Measurements from ENCODE around the gene AKAP12.

AKAP12 gene

DNA sequence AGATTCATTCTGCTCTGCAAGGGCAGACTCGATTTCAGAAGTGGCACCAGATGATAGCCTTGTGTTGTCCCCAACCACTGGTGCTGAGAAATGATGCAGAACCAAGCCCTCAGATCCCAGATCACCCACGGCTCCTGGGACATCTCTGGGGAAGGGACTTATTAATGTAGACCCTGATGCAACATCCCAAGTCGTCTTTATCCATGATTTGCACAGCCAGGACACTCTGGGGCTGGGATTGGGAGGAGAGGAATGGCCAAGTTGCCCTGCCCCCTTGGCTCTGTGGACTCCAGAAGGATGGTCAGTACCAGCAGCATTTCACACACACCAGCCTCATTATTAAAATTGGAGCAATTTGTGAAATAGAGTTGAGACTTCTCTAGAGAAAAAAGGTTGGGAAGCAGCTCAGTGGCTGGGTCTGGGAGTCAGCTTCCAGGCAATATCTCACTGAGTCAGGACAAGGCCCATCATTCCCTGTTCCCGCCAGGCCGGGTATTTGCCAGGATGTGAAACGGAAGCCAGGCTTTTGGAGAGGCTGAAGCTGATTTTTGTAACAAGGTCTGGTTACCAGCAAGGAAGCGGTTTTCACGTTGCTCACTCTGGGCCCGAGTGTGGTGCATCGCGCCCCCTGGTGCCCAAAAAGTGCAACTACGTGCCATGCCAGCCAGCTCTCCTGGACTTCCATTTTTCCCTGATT is 84.2 kb downstream of the AKAP12 start:
- TF ChIP-seq, protein P1, sequence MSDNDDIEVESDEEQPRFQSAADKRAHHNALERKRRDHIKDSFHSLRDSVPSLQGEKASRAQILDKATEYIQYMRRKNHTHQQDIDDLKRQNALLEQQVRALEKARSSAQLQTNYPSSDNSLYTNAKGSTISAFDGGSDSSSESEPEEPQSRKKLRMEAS (IDR thresholded peaks at IDR 0.05) = peak; percentile 47
- no peak for TF ChIP-seq CEBPB (IDR thresholded peaks at IDR 0.05)
- TF ChIP-seq RAD21 (IDR thresholded peaks at IDR 0.05; ENCODE audit: low read depth) = peak; percentile 97

DNA sequence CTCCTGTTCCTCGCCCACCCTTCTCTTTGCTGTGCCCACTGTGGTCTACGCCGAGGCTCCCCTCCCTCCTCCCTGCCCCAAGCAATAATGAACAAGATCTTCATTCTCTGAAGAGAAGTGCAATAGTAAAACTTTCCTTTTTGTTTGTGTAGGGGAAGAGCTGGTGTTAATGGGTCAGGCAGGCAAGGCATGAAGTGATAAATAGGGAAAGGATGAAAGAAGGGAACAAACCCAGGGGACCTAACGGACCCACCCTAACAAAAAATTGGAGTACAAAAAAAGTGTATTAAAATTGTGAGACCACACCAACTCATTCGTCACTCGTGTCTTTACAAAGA is 84.7 kb downstream of the AKAP12 start:
- TF ChIP-seq, protein P2, sequence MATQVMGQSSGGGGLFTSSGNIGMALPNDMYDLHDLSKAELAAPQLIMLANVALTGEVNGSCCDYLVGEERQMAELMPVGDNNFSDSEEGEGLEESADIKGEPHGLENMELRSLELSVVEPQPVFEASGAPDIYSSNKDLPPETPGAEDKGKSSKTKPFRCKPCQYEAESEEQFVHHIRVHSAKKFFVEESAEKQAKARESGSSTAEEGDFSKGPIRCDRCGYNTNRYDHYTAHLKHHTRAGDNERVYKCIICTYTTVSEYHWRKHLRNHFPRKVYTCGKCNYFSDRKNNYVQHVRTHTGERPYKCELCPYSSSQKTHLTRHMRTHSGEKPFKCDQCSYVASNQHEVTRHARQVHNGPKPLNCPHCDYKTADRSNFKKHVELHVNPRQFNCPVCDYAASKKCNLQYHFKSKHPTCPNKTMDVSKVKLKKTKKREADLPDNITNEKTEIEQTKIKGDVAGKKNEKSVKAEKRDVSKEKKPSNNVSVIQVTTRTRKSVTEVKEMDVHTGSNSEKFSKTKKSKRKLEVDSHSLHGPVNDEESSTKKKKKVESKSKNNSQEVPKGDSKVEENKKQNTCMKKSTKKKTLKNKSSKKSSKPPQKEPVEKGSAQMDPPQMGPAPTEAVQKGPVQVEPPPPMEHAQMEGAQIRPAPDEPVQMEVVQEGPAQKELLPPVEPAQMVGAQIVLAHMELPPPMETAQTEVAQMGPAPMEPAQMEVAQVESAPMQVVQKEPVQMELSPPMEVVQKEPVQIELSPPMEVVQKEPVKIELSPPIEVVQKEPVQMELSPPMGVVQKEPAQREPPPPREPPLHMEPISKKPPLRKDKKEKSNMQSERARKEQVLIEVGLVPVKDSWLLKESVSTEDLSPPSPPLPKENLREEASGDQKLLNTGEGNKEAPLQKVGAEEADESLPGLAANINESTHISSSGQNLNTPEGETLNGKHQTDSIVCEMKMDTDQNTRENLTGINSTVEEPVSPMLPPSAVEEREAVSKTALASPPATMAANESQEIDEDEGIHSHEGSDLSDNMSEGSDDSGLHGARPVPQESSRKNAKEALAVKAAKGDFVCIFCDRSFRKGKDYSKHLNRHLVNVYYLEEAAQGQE (IDR thresholded peaks at IDR 0.05; ENCODE audit: low read depth) = no peak
- no peak for TF ChIP-seq EP300 (IDR thresholded peaks at IDR 0.05; ENCODE audit: borderline replicate concordance)
- no peak for TF ChIP-seq TCF12 (IDR thresholded peaks at IDR 0.05; ENCODE audit: low read depth)
- TF ChIP-seq, protein P3, sequence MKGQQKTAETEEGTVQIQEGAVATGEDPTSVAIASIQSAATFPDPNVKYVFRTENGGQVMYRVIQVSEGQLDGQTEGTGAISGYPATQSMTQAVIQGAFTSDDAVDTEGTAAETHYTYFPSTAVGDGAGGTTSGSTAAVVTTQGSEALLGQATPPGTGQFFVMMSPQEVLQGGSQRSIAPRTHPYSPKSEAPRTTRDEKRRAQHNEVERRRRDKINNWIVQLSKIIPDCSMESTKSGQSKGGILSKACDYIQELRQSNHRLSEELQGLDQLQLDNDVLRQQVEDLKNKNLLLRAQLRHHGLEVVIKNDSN (IDR thresholded peaks at IDR 0.05) = no peak
- no peak for TF ChIP-seq EGR1 (IDR thresholded peaks at IDR 0.05)
- TF ChIP-seq CREB1 (IDR thresholded peaks at IDR 0.05; ENCODE audit: low read depth) = no peak
- no peak for TF ChIP-seq YY1 (IDR thresholded peaks at IDR 0.05; ENCODE audit: low read depth)
- no peak for TF ChIP-seq FOXM1 (IDR thresholded peaks at IDR 0.05; ENCODE audit: borderline replicate concordance, low read depth)
- TF ChIP-seq, protein P1 (IDR thresholded peaks at IDR 0.05) = no peak
- no peak for TF ChIP-seq CEBPB (IDR thresholded peaks at IDR 0.05)
- no peak for TF ChIP-seq TAF1 (IDR thresholded peaks at IDR 0.05; ENCODE audit: low read depth)
- no peak for TF ChIP-seq ZBTB7A (IDR thresholded peaks at IDR 0.05; ENCODE audit: low read depth)
- no peak for TF ChIP-seq RAD21 (IDR thresholded peaks at IDR 0.05; ENCODE audit: low read depth)
- TF ChIP-seq NFIC (IDR thresholded peaks at IDR 0.05) = no peak
- no peak for TF ChIP-seq TEAD4 (IDR thresholded peaks at IDR 0.05)

DNA sequence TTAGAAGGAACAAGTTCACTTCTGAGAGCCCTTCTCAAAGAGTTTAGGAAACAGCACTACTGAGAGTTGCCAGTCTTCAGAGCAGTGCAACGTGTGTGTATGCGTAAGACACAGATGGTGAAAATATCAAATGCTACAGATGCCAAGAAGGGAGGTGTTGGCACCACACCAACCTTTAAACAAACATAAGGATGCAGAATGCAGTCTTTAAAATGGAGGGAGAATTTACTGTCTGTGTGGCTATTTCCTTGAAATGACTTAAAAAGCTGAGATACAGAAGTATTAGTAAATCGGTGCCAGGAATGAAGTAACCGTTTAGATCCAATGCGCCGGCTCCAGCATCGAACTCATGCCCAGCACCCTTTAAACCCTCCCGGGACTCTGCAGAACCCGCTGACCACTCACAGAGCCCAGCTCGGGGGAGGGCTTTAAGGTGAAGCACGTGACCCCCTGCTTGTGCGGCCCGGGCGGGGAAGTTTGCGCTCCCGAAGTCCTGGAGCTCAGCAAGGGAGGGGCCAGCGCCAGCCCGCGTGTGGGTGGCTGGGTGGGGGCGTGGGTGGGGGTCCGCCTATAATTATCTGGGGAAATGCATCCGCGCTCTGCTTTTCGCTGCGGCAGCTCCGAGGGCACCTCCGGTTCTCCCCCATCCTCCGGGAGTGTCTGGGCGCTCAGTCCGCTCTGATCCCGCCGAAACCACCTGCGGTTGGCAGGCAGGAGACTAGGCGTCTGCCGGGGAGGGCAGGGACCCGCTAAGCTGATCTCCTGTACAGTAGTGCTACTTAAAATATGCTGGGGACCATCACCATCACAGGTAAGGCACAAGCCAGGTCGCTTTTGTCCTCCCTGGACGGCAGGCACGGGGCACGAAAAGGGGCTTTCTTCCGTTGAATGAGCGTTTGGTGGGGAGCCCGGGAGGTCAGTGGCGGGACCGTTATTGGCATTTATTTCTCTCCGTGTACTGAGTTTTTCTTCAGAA is 85.6 kb downstream of the AKAP12 start:
- TF ChIP-seq, protein P3 (IDR thresholded peaks at IDR 0.05) = peak; percentile 94
- no peak for TF ChIP-seq CEBPB (IDR thresholded peaks at IDR 0.05)
- peak; percentile 47; the same call in 1 of the 2 replicates for TF ChIP-seq NFIC (IDR thresholded peaks at IDR 0.05)
- TF ChIP-seq, protein P2 (IDR thresholded peaks at IDR 0.05; ENCODE audit: low read depth) = no peak
- no peak for TF ChIP-seq YY1 (IDR thresholded peaks at IDR 0.05; ENCODE audit: low read depth)
- TF ChIP-seq EP300 (IDR thresholded peaks at IDR 0.05; ENCODE audit: borderline replicate concordance) = no peak
- TF ChIP-seq CREB1 (IDR thresholded peaks at IDR 0.05; ENCODE audit: low read depth) = no peak
- TF ChIP-seq RAD21 (IDR thresholded peaks at IDR 0.05; ENCODE audit: low read depth) = no peak
- no peak for TF ChIP-seq FOXM1 (IDR thresholded peaks at IDR 0.05; ENCODE audit: borderline replicate concordance, low read depth)
- TF ChIP-seq TCF12 (IDR thresholded peaks at IDR 0.05; ENCODE audit: low read depth) = 0 out of 2 replicates have a peak, but pooled peaks have one; percentile 10
- TF ChIP-seq EGR1 (IDR thresholded peaks at IDR 0.05) = peak; percentile 48; the same call in 1 of the 2 replicates
- TF ChIP-seq TAF1 (IDR thresholded peaks at IDR 0.05; ENCODE audit: low read depth) = no peak
- no peak; the same call in 1 of the 2 replicates for TF ChIP-seq ZBTB7A (IDR thresholded peaks at IDR 0.05; ENCODE audit: low read depth)
- no peak; the same call in 1 of the 2 replicates for TF ChIP-seq TEAD4 (IDR thresholded peaks at IDR 0.05)
- TF ChIP-seq, protein P1 (IDR thresholded peaks at IDR 0.05) = peak; percentile 63

DNA sequence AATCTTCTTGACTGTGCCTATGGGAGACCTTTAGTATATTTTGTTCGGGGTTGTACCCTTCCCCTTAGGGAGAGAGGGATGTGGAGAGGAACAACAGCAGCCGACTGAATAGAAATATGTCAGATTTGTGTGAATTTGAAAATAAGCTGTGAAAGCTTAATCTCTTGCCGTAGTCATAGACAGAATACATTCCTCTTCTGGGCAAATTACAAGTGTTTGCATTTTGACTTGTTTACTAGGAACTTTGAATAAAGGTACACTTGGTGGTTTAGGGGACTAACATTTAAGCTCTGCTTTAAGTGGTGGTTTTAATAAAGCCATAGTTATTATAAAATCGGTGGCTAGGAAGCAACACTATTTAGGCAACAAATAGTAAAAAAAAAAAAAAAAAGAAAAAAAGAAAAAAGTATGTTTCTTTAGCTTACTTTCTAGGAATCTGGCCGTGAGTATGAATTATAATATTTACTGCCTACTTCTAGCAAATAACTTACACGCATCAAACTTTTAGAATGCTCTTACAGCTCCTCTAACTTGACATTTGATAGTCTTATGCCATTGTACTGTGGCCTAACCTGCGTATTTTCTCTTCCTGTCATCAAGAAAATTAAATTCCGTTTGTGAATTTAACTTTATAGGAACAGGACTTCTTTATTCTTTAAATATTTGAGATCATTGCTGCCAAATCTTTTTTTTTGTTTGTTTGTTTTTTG is 86.5 kb downstream of the AKAP12 start:
- no peak for TF ChIP-seq EGR1 (IDR thresholded peaks at IDR 0.05)
- TF ChIP-seq RAD21 (IDR thresholded peaks at IDR 0.05; ENCODE audit: low read depth) = no peak
- no peak for TF ChIP-seq ZBTB7A (IDR thresholded peaks at IDR 0.05; ENCODE audit: low read depth)
- TF ChIP-seq EP300 (IDR thresholded peaks at IDR 0.05; ENCODE audit: borderline replicate concordance) = no peak
- no peak for TF ChIP-seq TAF1 (IDR thresholded peaks at IDR 0.05; ENCODE audit: low read depth)
